Activated T-cell treated with anti-CD3 and anti-CD28 coated beads for 24 hours (primary cell): ENCODE data around the gene RAB3GAP2.
"Not testable (repeated sequence)": the region's sequence is repeated elsewhere in the genome, so short reads cannot be mapped to it uniquely, and the experiment has no call there.

ENCODE experiments used
- DNase-seq: peaks from one replicate; pipeline ENCODE4 v3.0.0-alpha.2; 2020; ENCODE audit warnings: low read depth

The RAB3GAP2 gene

DNA sequence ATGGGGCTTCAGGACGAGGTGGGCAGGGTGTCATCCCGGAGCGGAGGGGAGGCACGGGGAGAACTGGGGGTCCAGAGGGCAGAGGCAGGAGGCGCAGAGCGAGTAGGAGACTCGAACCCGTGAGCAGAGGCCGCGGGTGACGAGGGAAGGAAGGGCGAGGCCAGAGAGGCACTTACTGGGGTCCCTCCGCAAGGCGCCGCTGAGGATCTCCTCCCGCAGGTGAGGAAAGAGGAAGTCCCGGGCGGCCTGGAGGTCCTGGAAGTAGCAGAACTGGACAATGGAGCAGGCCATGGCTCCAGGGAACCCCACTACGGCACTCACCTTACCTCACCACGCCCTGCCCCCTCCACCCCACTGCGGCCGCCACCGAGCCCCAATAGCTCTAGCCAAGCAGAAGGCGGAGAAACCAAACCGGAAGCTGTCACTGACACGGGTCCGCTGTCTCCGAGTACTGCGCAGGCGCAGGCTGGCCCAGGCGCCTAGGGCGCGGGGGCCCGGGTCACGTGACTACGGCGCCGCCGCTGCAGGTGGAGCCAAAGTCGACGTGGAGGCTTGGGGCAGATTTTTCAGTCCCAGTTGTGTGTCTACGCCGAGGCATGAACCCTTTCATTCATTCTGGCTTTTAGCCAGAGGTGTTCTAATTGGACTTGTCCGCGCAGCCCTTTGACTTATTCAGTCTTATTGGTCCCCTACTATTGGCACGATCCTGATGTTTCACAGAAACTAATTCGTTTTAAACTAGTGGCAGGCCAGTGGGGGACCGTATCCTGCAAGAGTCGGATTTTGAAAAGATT lies at the start of gene RAB3GAP2:
Gene RAB3GAP2, minus strand, starts transcription at position 407 of the 794 bp plus-strand sequence. Its CDS starts 116 bp downstream, at position 291.
- DNase-seq: peak; percentile 96

GRCh38 chr1:220321758-220322157 lies 49.5 kb upstream of the RAB3GAP2 start:
- no peak for DNase-seq

- DNase-seq: no peak
These were observed 48.5 kb upstream of the RAB3GAP2 start for GRCh38 chr1:220320709-220321108.

DNA sequence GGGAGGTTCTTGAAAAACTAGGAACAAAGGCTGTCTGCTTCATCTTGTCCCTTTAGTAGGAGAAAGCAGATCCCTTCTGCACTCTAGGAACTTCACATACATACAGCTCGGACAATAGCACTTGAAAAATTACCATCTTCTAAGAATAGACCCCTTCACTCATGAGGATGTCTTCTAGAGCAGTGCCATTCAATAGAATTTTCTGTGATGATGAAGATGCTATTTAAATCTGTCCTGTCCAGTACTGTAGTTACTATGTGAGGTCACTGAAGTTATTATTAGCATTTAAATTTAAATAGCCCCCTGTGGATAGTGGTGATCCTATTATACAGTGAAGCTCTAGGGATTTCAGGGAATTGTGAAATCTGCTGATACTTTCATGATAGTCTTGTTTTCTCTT lies 46.4 kb upstream of the RAB3GAP2 start:
- no peak for DNase-seq

DNA sequence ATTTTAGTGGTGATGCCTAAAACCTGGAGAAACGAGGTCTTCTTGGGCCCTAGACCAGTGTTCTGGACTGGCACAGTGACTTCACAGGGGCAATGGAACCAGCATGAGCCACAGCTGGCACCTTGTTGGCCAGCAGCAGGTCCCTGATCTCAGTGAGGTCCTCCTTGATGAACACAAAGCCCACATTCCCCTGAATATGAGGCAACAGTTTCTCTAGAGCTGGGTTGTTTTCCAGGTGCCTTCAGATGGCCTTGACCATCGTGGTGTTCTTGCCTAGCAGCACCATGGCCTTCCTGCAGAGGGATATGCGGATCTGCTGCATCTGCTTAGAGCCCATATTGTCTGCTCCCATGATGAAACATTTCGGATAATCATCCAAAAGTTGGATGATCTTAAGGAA lies 44.9 kb upstream of the RAB3GAP2 start:
- DNase-seq: no peak

DNA sequence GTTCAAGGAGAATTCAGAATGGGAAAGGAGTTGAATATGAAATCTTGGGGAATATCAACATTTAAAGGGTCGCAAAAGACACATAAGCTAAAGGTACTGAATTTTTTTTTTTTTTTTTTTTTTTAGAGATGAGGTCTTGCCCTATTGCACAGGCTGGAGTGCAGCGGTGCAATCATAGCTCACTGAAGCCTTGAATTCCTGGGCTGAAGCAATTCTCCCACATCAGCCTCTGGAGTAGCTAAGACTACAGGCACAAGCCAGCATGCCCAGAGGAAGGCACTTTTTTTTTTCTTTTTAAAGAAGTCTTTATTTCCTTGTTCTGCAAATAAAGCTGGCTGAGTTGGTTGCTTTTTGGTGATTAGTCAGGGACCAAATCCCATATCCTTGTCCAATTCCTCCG lies 44.1 kb upstream of the RAB3GAP2 start:
- DNase-seq: no peak

DNA sequence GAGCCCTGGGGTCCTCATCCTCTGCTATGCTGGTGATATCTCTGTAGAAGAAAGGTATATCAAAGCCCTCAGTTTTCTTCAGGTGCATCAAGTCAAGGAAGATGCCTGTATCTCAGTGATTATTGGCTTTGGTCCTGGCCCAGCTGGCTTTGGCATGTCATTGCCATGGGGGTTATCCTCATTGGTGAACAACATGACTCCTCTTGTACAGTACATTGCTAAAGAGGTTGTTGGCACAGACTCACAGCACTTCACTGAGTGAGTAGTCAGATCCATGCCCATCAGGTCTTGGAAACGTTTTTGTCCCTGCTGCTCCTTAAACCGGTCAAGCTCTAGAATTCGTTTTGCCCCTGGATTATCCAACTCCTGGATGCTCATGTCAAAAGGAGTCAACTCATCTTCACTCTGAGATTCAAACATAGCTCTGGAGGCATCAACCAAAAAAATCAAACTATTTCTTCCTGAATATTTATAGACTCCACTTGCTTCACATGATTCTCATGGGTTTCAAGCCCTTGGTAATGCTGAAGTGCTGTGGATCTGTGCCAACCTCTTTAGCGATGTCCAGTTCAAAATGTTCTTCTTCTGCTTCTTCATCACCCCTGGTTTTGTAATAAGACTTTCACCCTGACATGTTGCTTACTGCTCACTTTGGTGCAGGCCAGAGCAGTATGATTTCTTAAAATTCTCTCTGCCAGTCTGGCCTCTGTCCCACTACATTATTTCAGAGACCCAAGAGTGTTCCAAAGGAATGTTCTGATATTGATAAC lies 43.0 kb upstream of the RAB3GAP2 start:
- no peak for DNase-seq

GRCh38 chr1:220313576-220313975 lies 41.3 kb upstream of the RAB3GAP2 start:
- DNase-seq: no peak

- DNase-seq: not testable (repeated sequence)
These were observed 37.9 kb upstream of the RAB3GAP2 start for GRCh38 chr1:220310147-220310546.

DNA sequence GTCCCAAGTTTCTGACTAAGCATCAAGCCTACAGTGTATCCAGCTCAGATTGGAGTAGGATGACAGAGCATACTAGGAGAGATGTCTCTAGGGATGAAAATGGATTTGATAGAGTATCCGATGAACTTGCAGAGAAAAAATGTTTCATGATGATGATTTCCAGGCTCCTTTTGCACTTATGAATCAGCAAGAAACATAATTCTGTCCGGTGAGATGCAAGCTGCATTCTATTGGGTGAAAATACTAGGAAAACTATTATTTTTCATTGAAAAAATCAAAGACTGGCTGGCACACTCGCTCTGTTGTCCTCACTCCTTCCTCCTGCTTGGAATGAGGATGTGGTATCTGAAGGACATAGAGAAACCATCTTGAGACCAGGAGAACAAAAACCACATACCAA lies 35.4 kb upstream of the RAB3GAP2 start:
- DNase-seq: no peak

DNA sequence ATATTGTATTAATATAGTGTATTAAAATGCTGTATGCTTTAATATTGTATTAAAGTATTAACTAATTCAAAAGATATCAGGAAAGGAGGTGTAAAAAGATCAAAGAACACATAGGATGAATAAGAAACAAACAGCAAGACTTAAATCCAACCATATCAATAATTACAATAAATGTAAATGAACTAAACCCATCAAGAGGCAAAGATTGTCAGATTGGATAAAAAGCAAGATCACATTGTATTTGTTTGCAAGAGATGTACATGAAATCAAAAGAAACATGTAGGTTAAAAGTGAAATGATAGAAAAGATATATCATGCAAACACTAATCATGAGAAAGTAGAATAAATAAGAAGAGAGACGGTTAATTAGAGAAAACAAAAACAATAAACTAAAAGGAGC lies 34.1 kb upstream of the RAB3GAP2 start:
- DNase-seq: no peak

- no peak for DNase-seq
These were observed 31.6 kb upstream of the RAB3GAP2 start for GRCh38 chr1:220303871-220304270.

DNA sequence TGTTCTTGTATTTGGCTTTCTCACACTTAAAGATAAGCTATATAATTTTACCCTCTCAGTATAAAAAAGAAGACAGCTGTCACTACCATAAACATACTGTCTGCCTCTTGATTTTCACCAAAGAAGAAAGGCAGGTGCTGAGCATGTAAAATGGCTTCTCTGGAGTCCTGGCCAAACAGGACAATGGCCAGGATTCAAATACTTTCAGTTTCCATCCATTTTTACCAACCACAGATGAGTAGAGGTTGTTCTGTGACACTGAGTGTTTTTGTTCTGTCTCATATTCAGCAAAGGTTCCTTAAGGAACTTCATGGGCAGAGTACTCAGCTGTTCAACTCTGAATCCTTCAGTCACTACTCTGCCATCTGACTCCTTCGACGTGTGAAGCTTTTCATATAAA lies 29.4 kb upstream of the RAB3GAP2 start:
- no peak for DNase-seq

GRCh38 chr1:220300442-220301121 lies 28.3 kb upstream of the RAB3GAP2 start:
- no peak for DNase-seq

- no peak for DNase-seq
These were observed 27.1 kb upstream of the RAB3GAP2 start for GRCh38 chr1:220299337-220299736.

DNA sequence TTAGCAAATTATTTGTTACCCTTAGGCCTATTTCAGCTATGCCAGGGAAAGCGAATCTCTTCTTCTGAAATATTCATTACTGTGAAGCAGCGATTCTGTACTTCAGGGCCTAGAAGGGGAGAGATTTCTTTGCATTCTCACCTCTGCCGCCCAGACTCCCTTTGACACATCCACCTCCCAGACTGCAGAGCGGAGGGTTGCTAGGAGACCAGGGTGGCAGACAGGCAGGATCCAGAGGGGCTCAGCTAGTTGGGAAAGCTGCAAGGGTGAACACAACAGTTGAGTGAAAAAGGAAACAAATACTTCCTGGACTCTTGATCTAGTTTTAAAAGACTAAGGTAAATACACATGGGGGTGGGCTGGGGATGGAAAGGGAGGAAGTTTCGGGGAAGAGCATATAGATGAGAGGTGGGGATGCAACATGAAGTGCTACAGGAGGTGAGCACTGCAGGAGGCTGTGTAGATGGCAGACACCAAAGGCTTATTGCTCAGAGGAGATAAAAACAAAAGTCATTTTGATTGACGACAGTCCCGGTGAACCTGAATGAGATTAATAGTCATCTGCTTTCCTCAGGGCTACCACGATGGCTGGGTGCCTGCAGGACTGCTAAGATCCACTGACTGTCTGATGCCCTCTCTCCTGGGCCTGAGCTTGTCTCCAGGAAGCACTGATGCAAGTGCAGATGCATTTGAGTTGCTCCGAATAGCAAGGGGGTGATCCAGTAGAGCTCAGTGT lies 26.4 kb upstream of the RAB3GAP2 start:
- no peak for DNase-seq

DNA sequence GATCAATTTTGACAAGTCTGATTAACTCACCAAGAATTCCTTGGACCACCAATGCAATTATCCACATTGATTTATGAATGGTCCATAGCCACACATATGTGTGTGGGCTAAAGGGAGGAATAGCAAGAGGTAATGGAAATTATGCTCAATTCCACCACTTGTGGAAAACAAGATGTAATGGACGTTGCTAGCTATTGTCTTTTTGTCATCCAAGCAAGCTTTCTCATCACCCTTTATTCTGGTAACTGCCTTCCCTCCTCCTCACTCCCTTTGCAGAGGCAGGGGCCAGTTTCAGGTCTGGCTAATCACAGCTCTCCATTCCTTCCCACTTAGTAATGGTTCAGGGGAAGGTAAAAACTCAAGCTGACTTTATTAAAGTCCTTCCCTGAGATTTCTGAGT lies 24.7 kb upstream of the RAB3GAP2 start:
- no peak for DNase-seq

DNA sequence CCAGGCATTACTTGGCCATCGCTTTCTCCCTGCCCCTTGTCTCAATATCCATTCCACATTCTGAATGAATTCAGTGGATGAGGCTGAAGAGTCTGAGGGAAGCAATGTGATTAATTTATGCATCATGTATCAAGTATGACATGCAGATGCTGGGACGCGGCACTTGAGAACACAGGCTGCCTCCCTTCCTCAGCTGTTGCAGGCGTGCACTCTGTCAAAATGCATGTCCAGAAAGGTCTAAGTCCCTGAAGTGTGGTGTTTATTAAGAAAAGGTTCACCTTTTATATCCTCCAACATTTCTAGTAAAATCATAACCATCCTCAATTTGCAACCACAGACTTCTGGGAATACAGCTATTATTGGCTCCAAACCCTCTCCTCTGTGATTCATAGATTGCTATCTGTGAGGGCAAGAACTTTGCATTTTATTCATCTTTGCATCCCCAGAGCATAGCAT lies 22.6 kb upstream of the RAB3GAP2 start:
- DNase-seq: no peak

- no peak for DNase-seq
These were observed 19.3 kb upstream of the RAB3GAP2 start for GRCh38 chr1:220291580-220291979.

DNA sequence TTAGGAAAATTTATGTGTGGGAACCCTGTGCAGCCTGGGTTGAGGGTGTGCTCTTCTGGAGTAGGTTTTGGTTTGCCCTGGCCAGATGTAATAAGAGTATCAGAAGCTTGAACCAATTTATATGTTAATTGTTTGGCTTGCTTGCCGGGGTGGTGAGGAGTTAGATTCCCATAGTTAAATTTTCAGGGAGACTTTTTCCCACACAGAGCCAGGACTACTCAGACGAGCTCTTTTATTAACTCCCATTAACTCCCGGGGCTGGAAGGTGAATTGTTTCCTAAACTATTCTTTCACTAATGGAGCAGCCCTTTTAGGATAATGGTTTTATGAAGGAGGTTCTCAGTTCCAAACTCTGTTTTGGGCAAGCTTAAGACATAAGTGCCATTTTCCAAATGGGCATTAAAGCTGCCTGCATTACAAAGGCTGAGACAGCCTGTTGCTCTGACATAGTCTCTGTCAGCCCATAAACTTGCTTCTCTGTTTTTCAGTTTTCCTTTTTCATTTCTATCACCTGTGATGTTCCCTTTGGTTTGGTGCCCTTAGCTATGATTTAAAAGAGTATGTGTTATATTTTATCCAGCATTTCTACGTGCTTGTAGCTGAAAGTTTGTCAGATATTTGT lies 18.0 kb upstream of the RAB3GAP2 start:
- DNase-seq: no peak

DNA sequence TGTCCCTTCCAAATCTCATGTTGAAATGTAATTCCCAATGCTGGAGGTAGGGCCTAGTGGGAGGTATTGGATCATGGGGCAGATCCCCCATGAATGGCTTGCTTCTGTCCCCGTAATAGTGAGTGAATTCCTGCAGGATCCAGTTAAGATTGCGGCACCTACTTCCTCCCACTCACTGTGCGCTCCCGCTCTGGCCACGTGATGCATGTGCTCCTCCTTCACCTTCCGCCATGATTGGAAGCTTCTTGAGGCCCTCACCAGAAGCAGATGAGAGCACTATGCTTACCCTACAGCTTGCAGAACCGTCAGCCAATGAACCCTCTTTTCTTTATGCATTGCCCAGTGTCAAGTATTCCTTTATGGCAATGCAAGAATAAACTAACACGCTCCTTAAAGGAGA lies 14.9 kb upstream of the RAB3GAP2 start:
- DNase-seq: no peak

DNA sequence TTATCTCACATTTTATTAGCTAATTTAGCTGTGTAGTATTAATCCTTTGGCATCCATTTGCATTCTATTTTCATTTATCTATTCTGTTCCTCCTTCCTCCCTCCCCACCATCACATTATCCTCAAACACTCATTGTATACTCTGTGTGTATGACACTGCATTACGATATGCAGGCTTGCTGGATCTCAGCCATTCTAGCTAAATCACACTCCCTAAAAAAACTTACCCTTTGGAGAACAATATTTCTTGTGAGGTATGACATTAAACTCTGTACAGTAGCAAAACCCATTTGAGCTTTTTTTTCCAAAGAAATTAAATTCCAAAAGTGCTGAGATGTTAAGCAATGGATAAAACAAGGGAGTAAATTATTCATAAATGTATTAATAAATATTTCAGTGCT lies 11.4 kb upstream of the RAB3GAP2 start:
- no peak for DNase-seq
